HG03108 (cell line): ENCODE measurements around the gene SAPCD1.

Source experiments
- ATAC-seq: cut with Tn5 transposase; IDR thresholded peaks from one replicate; pipeline ENCODE4 v1.9.1; 2021; ENCODE audit warnings: moderate library complexity; ENCODE audit not compliant: unreplicated experiment

The SAPCD1 gene

DNA sequence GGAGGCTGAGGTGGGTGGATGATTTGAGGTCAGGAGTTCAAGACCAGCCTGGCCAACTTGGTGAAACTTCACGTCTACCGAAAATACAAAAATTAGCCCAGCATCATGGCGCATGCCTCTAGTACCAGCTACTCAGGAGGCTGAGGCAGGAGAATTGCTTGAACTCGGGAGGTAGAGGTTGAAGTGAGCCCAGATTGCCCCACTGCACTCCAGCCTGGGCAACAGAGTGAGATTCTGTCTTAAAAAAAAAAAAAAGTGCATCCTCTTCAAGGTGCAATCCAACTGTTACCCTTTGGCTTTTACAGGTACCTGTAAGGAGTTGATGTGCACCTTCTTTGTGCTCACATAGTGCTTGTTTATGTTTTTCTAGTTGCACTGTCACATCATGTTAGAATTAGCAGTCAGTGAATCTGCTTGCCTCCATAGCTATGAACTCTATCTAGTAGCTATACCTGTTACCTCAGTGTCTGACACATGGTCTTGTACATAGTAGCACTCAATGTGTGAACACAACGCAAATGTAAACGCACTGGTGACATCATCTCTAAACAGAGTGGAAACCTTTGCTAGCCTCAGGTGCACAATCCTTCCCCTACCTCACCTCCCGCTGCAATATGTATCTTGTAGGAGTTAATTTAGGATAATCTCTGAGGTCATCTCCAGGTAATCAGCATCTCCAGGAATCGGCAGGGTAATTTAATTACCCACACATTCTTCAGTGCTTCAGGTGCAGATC, 13.0 kb upstream of the SAPCD1 start:
- no peak for ATAC-seq

DNA sequence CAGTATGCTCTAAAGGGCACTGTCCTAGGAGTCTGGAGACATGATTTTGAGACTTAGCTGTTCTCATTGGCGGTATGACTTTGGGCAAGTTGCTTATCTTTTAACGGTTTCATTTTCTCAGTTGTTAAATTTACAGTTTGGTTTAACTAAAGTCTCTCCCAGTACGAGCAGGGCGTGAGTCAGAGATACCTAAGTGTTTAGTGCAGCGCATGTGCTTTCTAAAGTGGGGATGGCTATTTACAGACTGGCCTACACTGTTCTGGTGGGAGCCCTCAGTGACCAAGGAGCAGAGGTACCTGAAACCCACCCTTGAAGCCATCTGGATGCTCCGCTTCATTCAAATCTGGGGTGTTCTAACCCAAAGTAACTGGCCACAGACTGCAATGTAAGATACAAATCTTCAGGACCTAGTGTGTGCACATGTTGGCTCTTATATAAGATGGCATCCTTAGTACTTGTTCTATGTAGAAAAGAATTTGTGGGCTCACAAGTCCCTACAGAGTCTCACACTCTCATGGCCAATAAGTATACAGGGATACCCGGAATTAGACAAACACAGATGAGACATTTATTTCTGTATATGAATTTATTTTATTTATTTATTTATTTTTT, 11.9 kb upstream of the SAPCD1 start:
- ATAC-seq, result no peak

DNA sequence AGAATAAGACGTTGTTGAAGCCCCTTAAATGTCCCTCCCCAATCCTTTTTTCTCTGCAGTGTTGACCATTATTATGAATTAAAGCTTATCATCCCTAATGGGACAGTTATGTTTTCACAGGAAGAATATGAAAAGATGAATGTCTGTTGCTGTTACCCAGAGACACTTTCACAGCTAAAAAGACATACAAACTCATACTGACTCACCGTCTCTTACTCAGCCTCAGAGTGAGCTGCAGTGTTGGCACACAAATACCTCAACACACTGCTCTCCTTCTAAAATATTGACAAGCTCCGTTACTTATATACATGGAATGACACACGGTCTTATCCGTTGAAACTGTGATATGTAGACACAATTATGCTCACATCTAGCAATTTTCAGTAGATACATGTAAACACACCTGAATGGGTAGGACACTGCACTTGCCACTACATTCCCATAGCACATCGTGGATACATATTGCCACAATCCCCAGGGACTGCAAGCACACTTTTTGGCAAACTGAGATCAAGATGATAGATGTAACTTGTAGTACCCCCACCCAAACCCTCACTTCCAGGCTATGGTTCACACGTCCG, 9.6 kb upstream of the SAPCD1 start:
- no peak for ATAC-seq

DNA sequence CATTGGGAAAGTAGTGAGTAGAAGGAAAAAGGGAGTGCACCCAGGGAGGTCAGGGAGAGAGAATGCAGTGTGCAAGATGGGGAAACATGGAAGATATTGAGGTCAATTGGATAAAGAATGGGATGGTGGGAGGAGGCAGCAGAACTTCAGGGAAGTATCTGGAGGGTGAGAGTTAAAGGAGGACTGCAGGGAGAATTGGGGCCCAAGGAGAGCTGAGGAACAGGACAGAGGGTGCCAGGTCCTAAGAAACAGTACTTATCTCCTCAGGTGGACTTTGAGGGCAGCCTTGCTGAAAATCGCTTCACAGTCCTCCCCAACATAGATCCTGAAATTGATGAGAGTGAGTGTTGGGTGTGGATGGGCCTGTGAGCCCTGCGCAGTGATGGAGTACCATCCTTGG, 4.2 kb upstream of the SAPCD1 start:
- no peak for ATAC-seq

DNA sequence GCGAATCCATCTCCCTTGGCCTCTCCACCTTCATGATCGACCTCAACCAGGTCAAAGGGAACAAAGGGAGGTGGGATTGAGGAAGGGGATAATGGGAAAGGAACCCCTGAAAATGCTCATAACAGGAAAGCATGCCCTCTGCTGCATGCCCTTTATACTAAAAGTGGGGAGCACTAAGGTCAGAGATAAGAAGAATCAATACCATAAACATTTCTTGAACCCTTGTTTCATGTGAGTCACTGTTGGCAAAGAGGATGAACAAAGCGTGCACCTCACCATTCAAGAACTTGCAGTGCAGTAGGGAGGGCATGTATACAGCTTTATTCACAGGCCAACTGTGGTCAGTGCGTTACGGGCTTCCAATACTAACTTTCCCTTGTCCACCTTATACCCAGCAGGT, 1.7 kb upstream of the SAPCD1 start:
- no peak for ATAC-seq

DNA sequence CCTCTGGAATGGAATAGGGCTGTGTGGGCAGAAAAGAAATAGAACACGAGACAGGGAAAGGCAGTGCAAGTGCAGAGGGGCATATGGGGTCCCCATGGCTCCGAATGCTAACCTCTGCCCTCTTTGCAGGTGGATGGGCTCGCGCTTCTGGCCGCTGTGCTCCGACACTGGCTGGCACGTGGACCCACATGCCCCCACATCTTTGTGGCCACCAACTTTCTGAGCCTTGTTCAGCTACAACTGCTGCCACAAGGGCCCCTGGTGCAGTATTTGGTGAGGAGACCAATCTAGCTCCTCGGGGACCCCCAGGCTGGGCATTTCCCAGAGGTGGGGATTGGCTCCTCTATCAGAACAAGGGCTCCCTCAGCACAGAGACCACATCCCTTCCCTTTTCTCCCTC, 1.1 kb upstream of the SAPCD1 start:
- no peak for ATAC-seq

- ATAC-seq, result no peak
Measured at GRCh38 chr6:31762878-31763618, 592 bp downstream of the SAPCD1 start.

DNA sequence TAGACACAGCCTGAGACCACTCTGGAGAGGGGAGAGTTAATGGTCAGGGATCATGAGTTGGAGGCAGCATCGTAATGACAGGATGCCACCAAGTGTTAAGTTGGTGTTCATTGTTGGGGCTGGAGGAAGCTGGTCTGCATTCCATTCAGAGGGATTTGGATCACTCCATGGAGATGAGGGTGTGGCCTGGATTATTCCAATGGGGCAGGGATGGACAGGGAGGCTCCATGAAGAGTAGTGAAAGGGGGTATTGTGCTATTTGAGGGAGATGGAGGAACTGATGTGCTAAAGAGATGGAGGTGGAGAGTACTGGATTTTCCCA, 1.1 kb downstream of the SAPCD1 start:
- no peak for ATAC-seq

DNA sequence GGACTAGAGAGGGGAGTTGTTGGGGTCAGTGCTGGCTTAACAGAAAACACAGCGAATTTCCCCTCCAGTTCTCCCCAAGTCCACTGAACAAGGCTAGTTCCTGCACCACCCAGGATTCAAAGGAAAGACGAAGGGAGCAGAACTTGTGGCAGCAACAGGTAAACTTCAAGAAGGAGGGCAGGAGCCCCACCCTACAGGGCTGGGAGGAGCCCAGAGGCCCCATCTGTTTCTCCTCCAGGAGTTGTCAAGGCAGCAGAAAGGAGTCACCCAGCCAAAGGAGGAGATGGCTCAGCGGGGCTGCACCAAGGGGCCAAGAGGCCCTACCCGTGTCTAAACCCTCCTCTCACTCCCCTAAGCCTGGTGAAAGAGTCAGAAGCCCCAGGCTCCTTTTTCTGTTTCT, 1.7 kb downstream of the SAPCD1 start:
- no peak for ATAC-seq

- no peak for ATAC-seq
Measured at GRCh38 chr6:31765559-31765909, 3.1 kb downstream of the SAPCD1 start.

DNA sequence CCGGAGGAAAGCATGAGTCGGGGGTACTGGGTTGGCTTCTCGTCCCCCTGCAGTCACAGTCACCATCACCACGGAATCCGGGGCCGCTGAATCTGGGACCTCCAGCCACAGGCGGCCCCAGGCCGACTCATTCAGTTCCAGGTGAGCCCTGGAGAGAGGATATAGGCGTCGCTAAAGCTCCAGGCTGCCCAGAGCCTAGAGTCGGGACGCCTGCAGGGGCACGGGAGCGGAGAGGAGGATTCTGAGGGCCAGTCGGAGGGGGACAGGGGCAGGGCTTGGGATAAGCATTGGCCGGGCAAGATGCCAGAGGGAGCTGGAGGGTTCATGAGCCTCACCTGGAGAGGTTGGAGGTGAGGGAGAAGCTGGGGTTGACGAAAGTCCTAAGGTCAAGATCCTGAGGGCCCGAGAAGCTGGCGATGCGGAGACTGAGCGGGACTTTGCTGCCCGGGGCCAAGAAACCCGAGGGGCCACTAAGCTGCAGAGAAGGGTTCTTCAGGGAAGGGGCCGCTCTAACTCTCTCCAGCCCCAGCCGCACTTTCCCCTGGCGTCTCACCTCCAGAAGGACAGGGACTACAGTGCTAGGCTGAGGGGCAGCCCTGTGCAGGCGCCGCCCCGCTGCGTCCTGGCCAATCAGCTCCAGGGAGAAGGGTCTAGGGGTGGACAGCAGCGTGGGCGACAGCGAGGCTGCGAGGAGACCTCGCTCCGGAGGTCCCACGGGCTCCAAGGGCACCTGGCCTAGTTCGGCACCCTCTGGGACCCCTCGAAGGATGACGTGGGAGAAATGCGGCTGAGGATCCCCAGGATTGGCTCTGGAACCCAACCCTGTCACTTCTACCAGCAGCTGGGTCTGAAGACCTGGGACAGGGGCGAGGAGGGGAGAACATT, 3.7 kb downstream of the SAPCD1 start:
- ATAC-seq, result no peak

GRCh38 chr6:31767096-31767645, 4.7 kb downstream of the SAPCD1 start:
- ATAC-seq, result no peak

- ATAC-seq, result no peak
Measured at GRCh38 chr6:31768363-31769257, 6.2 kb downstream of the SAPCD1 start.

DNA sequence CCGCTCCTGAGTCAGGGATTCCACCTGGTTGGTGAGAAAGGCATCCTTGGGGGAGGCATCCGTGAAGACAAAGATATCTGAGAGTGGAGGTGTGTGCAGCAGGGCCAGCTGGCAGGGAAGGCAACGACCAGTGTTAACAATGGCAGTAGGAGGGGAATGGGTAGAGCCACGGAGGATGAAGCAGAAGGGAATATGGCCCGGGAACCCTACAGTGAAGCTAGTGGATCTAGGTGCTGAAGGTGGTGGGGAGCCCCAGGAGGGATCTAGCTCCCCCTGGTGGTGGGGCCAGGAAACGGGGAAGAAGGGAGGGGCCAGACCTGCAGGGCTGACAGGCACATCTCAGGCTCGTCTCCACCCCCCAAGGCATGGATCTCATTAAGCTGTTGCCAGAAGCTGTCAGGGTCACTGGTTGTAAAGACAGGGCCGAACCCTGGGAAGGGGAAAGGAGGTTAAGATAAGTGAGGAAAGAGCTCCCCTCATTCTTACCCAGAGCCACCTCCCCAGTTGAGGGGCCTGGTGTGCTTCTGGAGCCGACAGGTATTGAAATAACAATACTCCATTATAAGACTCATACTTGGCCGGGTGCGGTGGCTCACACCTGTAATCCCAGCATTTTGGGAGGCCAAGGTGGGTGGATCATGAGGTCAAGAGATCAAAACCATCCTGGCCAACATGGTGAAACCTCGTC, 7.4 kb downstream of the SAPCD1 start:
- no peak for ATAC-seq

- ATAC-seq, result no peak
Measured at GRCh38 chr6:31770860-31771259, 8.4 kb downstream of the SAPCD1 start.

DNA sequence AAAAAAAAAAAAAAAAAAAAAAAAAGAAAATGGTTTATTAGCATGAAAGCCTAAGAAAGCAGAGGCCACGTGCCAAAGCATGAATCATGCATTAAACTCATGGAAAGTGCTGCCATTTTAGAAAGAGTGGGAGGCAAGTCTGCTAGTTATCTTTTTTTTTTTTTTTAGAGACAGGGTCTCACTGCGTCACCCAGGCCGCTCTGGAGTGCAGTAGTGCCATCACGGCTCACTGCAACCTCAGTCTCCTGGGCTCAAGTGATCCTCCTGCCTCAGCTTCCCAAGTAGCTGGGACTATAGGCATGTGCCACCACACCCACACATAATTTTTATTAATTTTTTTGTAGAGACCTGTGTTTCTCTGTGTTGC, 9.5 kb downstream of the SAPCD1 start:
- ATAC-seq, result no peak

GRCh38 chr6:31775184-31775583, 12.7 kb downstream of the SAPCD1 start:
- no peak for ATAC-seq

DNA sequence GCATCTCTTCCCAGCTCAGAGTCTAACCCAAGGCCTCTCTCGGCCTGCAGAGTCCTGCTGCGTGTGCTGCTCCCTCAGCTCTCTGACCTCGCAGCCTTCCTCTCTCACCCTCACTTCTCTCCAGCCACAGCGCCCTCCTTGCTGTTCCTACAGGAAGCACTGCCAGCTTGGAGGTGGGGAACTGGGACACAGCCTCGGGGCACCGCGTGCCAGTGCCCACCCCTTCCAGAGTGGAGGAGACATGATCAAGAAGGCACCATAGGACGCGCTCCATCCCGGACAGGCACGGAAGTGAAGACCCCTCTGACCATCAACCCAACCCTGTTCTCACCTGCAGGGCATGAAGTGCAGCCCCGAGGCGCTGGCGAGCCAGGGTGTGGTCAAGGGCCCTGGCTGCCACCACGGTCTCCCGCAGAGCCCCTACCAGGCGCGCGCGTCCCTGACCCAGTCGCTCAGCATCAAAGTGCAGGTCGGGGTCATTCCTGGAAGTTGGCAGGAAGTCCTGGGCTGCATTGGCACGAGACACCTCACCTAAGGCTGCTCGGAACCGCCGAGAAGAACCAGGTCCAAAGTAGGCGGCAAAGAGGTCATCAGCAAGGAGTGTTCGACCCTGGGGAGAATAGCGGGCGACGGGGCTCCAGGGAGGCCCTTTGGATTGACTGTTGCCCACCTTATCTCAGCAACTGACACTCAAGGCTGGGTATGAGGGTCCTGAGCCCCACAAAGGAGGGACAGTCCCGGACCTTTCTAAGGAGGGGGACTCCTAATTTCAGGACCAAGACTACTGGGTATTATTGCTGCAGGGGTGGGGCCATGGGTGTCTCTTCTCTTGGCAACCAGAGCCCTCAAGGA, 13.4 kb downstream of the SAPCD1 start:
- ATAC-seq, result no peak
